Measurements from ENCODE around the gene RALB. TPM values are rescaled to one million over a fixed set of nuclear protein-coding genes. Genes with fewer than 3 reads are reported as not detected.

The RALB gene
- total and polyA plus RNA-seq, 2 of the 4 experiments (the other 2 are of a cell fraction), result 53.6 to 54.7 TPM

DNA sequence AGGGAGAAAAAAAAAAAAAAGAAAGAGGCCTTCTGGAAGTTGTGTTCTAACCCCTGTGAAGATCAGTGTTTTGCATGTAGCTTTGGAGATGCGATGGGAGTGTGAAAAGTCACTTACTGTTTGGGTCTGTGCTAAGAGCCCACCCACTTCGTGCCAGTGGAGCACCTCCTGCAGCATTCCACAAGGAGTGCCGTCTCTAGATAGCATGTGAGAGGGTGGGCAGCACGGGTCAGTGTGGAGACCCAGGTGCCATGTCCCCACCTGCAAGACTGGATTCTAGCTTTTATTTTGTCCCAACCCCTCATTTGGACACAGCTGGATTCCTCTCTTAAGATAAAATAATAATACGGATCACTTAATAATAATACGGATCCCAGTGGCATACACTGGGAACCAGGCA lies 17.0 kb upstream of the RALB start:
- ChIA-PET POLR2A (ENCODE audit: unreplicated experiment) (no interaction called here), CTCF (no interaction called here)
- H3K4ac ChIP-seq (ENCODE audit: low read depth, low read length), result no peak overlapping the region

More for the DNA sequence above, 17.0 kb upstream of the RALB start:
- dilution Hi-C loops (cut with HindIII; ENCODE audit: low sequenced_read_pairs, unreplicated experiment), result no loop called here
- Histone ChIP-seq H4K8ac (ENCODE audit: low read depth in 2 of 2, low read length in 2 of 2) (no peak overlapping the region), H2AK9ac (replicated peaks; ENCODE audit: low read depth, low read length, poor library complexity) (no peak overlapping the region), H3K4me2 (ENCODE audit: low read depth, low read length) (no peak overlapping the region), H3K56ac (ENCODE audit: extremely low read depth, insufficient read depth, low read length) (no peak overlapping the region), H2BK120ac (ENCODE audit: low read depth, low read length) (no peak overlapping the region), H2BK5ac (ENCODE audit: low read depth, low read length, poor library complexity, severe bottlenecking) (no peak overlapping the region), H3K18ac (ENCODE audit: low read depth, low read length) (no peak overlapping the region), H3K9me1 (ENCODE audit: insufficient read depth, low read length) (peaks cover 15% of the 10 kb centered on the region), H3K27ac (ENCODE audit: insufficient read depth, low read length) (no peak overlapping the region), H2BK20ac (ENCODE audit: low read depth, low read length) (no peak overlapping the region), H3K14ac (replicated peaks; ENCODE audit: low read depth, low read length) (no peak overlapping the region), H2AK5ac (ENCODE audit: low read depth, low read length) (no peak overlapping the region), H4K20me1 (ENCODE audit: insufficient read depth, low read length) (no peaks in the 10 kb centered on the region; the same call in 1 of the 2 replicates), H3K9me3 (ENCODE audit: control insufficient read depth, insufficient read depth, low read length) (no peaks in the 10 kb centered on the region), H4K91ac (ENCODE audit: insufficient read depth, low read depth, low read length) (no peak overlapping the region), H3K27me3 (ENCODE audit: control insufficient read depth, insufficient read depth, low read length) (no peaks in the 10 kb centered on the region), H3K4me1 (ENCODE audit: control insufficient read depth, insufficient read depth, low read length) (peaks cover 20% of the 10 kb centered on the region), H2BK15ac (ENCODE audit: low read depth, low read length) (no peak overlapping the region), H3K9ac (ENCODE audit: low read depth, low read length) (no peak overlapping the region), H2AFZ (replicated peaks; ENCODE audit: low read length, poor library complexity) (no peak overlapping the region), H3K4me3 (ENCODE audit: insufficient read depth, low read depth, low read length) (no peak overlapping the region), H3K79me1 (ENCODE audit: low read depth in 1 of 2, low read length in 2 of 2) (peaks cover 0 to 7% of the 10 kb centered on the region in 2 experiments; a peak in 1 of 4 replicates), H4K5ac (ENCODE audit: low read depth, low read length) (no peak overlapping the region), H3K23ac (ENCODE audit: low read depth, low read length) (no peak overlapping the region), H3K36me3 (ENCODE audit: control insufficient read depth, insufficient read depth, low read length) (no peaks in the 10 kb centered on the region)
- no peak for ATAC-seq (ENCODE audit: low read depth)
- intact Hi-C loops (cut with micrococcal nuclease), result no loop called here
- BruUV-seq (replicated peaks), result no TSS peak
- no CpG with 5 or more reads among the region's 6 CpGs for WGBS, 2 experiments (ENCODE audit: extremely low coverage in 2 of 2, insufficient read length in 1 of 2)
- no peak for TF ChIP-seq RCOR1 (IDR thresholded peaks at IDR 0.05; ENCODE audit: insufficient replicate concordance, low read length)
- TF ChIP-seq RFX5 (IDR thresholded peaks at IDR 0.05; ENCODE audit: low read depth, low read length), result no peak
- TF ChIP-seq NFE2L2 (IDR thresholded peaks at IDR 0.05; ENCODE audit: low read depth, low read length), result no peak
- TF ChIP-seq MXI1 (IDR thresholded peaks at IDR 0.05; ENCODE audit: borderline replicate concordance, low read depth, low read length), result no peak
- no peak for TF ChIP-seq FOS (IDR thresholded peaks at IDR 0.05; ENCODE audit: low read depth, low read length)
- TF ChIP-seq POLR2A (IDR thresholded peaks at IDR 0.05; ENCODE audit: low read depth, low read length), result no peak
- TF ChIP-seq CHD1 (IDR thresholded peaks at IDR 0.05; ENCODE audit: low read depth, low read length), result no peak
- TF ChIP-seq MAFK (IDR thresholded peaks at IDR 0.05; ENCODE audit: low read depth, low read length), result no peak
- TF ChIP-seq CEBPB (IDR thresholded peaks at IDR 0.05; ENCODE audit: low read depth, low read length), result no peak
- no peak for TF ChIP-seq SMC3 (IDR thresholded peaks at IDR 0.05; ENCODE audit: low read depth, low read length)
- TF ChIP-seq, protein P1, sequence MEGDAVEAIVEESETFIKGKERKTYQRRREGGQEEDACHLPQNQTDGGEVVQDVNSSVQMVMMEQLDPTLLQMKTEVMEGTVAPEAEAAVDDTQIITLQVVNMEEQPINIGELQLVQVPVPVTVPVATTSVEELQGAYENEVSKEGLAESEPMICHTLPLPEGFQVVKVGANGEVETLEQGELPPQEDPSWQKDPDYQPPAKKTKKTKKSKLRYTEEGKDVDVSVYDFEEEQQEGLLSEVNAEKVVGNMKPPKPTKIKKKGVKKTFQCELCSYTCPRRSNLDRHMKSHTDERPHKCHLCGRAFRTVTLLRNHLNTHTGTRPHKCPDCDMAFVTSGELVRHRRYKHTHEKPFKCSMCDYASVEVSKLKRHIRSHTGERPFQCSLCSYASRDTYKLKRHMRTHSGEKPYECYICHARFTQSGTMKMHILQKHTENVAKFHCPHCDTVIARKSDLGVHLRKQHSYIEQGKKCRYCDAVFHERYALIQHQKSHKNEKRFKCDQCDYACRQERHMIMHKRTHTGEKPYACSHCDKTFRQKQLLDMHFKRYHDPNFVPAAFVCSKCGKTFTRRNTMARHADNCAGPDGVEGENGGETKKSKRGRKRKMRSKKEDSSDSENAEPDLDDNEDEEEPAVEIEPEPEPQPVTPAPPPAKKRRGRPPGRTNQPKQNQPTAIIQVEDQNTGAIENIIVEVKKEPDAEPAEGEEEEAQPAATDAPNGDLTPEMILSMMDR (conservative IDR thresholded peaks at IDR 0.05; ENCODE audit: low read depth, low read length), result no peak
- no peak for TF ChIP-seq RAD21 (IDR thresholded peaks at IDR 0.05; ENCODE audit: low read length)
- TF ChIP-seq, protein P2, sequence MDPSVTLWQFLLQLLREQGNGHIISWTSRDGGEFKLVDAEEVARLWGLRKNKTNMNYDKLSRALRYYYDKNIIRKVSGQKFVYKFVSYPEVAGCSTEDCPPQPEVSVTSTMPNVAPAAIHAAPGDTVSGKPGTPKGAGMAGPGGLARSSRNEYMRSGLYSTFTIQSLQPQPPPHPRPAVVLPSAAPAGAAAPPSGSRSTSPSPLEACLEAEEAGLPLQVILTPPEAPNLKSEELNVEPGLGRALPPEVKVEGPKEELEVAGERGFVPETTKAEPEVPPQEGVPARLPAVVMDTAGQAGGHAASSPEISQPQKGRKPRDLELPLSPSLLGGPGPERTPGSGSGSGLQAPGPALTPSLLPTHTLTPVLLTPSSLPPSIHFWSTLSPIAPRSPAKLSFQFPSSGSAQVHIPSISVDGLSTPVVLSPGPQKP (IDR thresholded peaks at IDR 0.05; ENCODE audit: borderline replicate concordance, low read depth, low read length), result no peak
- no peak for TF ChIP-seq MAZ (IDR thresholded peaks at IDR 0.05; ENCODE audit: borderline replicate concordance, low read depth, low read length)
- no peak for TF ChIP-seq BHLHE40 (IDR thresholded peaks at IDR 0.05; ENCODE audit: low read depth, low read length)
- TF ChIP-seq USF2 (IDR thresholded peaks at IDR 0.05; ENCODE audit: low read depth, low read length), result no peak
- in situ Hi-C loops (cut with MboI; ENCODE audit: low sequenced_read_pairs), result loop anchor here (25.0 kb wide), 1 partner anchor 998 kb away; no protein-coding TSS in a partner anchor
- no peak for DNase-seq
